DMS153 treated with DMSO at 0.1 percent for 48 hours (cell line): ENCODE data around the gene ZNF19.

Experiments used
- DNase-seq: peaks from one replicate; lab custom pipeline; 2025; ENCODE audit not compliant: unreplicated experiment; lab: John Stamatoyannopoulos, UW

The ZNF19 gene

GRCh38 chr16:71491054-71491453, 1.9 kb upstream of the ZNF19 start:
- no peak for DNase-seq

GRCh38 chr16:71490361-71490760, 1.2 kb upstream of the ZNF19 start:
- no peak for DNase-seq

DNA sequence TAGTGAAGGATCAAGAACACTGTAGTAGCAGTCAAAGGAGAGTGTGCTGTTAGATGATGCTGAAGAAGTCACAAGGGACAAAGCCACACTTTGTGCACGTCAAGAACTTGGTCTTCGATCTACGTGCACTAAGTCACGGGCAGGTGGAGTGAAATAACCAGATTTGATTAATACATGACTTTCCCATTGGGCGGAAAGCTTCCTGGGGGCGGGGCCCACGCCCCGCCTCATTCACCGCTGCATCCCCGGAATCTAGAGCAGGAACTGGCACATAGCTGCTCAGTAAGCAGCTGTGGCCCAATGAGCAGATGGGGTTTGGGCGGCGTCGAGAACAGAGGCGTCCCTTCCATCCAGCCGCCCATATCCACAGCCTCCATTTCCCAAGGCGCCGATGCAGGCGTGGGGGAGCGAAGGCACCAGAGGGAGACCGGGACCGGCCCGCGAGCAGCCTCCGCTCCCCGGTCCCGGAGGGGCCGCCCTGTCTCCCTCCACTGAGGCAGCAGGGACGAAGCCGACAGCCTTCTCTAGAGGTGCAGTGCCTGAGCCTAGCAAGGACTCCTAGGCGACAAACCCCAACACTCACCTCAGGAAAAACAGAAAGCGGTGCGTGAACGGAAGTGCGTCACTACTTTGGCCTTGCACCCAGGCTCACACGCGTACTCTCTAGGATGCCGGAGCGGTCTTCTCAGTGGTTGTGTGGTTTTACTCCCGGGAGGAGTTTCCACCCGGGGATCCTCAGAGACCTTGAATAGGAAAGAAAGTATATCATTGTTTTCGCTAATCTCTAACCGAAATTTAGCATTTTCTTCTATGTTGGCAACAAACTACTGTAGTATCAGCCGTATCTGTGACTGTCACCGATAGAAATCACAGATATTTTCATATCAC, 4.9 kb downstream of the ZNF19 start:
- DNase-seq: peak; percentile 81

DNA sequence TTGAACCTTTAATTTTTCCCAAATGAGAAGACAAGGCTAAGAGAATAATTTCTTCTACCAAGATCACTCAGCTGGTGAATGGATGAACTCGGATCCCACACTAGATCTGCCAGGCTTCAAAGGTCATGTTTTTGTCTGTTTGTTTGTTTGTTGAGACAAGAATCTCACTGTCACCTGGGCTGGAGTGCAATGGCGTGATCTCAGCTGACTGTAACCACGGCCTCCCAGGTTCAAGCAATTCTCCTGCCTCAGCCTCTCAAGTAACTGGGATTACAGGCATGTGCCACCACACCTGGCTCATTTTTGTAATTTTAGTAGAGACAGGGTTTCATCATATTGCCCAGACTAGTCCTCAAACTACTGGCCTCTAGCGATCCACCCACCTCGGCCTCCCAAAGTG, 6.6 kb downstream of the ZNF19 start:
- no peak for DNase-seq

DNA sequence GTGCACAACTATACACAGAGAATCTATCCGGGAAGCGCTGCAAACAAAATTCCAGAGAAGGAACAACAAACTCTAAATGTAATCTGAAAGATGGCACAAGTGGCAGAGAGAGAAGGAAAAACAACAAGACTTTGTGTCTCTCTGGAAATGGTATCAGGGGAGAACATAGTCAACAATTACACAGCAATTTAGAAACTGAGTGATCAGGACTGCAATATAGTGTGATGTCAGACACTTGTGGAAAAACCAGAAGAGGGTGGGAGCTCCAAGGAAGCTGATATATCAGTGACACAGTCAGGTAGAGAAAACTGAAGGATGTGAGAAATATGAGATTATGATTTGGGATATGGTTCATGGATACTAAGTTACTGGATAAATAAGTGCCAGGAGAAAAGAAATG, 8.2 kb downstream of the ZNF19 start:
- DNase-seq: no peak

- no peak for DNase-seq
Observed at GRCh38 chr16:71479420-71479819, 9.7 kb downstream of the ZNF19 start.

- DNase-seq: no peak
Observed at GRCh38 chr16:71476457-71477124, 12.5 kb downstream of the ZNF19 start.

DNA sequence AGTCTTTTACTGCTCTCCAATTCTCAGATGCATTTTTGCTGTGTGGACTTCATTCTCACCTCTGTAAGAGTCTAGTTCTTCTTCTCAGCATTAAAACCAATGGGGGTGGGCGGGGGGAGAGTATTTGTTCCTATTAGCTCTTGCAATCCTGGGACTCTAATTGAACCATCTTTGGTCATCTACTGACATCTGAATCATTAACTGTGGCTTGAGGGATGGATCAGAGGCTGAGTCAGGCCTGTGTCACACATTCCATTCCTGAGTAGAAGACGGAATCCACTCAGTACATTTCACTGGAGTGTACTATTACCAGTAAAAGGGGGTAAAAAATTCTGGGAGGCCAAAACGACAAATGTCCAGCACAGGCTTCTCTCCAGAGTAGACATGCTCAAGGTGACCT, 14.3 kb downstream of the ZNF19 start:
- no peak for DNase-seq

- DNase-seq: no peak
Observed at GRCh38 chr16:71473891-71474290, 15.2 kb downstream of the ZNF19 start.

GRCh38 chr16:71472931-71473330, 16.2 kb downstream of the ZNF19 start:
- no peak for DNase-seq

DNA sequence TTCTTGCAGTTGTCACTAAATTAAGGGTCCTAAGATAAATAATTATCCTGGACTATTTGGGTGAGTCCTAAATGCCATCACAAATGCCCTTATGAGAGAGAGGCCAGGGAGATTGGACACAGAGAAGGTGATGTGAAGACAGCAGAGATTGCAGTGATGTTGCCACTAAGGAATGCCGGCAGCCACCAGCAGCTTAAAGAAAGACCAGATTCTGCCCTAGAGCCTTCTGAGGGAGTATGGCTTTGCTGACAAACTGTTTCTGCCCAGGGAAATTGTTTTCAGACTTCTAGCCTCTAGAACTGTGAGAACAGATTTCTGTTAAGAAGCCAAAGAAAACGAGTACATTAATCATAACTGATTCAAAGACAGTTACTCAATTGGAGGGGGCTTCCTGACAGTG, 17.1 kb downstream of the ZNF19 start:
- DNase-seq: no peak

GRCh38 chr16:71467810-71468209, 21.3 kb downstream of the ZNF19 start:
- DNase-seq: no peak

DNA sequence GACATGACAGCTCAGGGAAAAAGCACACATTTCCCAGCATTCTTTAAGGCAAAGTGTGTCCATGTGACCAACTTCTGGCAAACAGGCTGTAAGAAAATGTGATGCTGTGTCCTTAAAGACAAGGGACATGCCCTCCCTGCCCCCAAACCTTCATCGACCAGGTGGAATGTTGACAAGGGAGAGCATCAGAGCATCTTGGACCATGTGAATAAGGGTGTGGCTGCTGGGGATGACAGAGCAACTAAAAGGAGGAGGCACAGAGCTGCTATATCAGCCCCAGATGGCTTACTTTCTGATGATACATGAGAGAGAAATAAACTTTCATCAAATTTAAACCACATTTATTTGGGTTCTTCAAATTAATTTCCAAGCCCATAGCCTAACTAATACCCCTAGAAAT, 24.9 kb downstream of the ZNF19 start:
- no peak for DNase-seq

- DNase-seq: peak; percentile 42
Observed at GRCh38 chr16:71461686-71462648, 27.2 kb downstream of the ZNF19 start, which contains the start of gene ZNF23. Gene ZNF23, minus strand, starts transcription at chr16:71462247. Its CDS starts 5,451 bp downstream, at chr16:71456796.

DNA sequence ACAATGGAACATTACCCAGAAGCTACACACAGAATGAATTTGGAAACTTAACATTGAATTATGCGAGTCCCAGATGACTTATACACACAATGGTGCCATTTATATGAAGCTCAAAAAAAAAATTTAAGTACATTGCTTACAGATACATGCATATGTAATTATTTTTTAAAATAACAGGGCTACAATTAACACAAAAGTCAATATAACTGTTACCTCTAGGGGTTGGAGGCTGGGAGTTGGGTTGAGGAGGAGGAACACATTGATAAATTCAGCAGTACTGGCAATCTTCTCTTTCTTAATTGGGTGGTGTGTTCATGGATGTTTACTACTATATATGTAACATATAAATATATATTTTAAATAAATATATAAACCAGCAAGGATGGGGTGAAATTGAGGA, 28.2 kb downstream of the ZNF19 start:
- DNase-seq: no peak

GRCh38 chr16:71460236-71460635, 28.9 kb downstream of the ZNF19 start:
- DNase-seq: no peak

GRCh38 chr16:71459510-71459909, 29.6 kb downstream of the ZNF19 start:
- DNase-seq: no peak

GRCh38 chr16:71456801-71457200, 32.3 kb downstream of the ZNF19 start:
- DNase-seq: no peak

GRCh38 chr16:71453036-71453435, 36.1 kb downstream of the ZNF19 start:
- no peak for DNase-seq

DNA sequence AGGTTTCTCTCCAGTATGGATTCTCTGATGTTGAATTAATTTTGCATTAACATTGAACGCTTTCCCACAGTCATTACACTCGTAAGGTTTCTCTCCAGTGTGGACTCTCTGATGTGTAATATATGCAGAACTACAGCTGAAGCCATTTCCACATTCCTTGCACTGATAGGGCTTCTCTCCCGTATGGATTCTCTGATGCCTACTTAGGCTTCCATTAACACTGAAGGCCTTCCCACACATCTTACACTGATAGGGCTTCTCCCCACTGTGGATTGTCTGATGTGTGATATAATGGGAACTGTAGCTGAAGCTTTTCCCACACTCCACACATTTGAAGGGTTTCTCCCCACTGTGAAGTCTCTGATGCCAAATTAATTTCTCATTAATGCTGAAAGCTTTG, 40.1 kb downstream of the ZNF19 start:
- DNase-seq: no peak

DNA sequence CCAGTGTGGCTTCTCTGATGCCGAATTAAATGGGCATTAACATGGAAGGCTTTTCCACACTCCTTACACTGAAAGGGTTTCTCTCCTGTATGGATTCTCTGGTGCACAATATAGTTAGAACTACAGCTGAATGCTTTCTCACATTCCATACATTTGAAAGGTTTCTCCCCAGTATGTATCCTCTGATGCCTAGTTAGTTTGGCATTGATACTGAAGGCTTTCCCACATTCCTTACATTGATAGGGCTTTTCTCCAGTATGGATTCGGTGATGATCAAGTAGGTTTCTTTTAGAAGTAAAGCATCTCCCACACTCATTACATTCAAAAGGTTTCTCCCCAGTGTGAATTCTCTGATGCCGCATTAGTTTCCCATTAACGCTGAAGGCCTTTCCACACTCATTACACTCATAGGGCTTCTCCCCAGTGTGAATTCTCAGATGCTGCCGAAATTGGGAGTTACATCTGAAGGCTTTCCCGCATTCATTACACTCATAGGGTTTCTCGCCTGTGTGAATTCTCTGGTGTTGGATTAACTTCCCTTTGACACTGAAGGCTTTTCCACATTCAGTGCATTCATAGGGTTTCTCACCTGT, 40.8 kb downstream of the ZNF19 start:
- DNase-seq: no peak
